ENCODE results near the gene INO80.
"Not testable (repeated sequence)": the region's sequence is repeated elsewhere in the genome, so short reads cannot be mapped to it uniquely, and the experiment has no call there.

Gene INO80

DNA sequence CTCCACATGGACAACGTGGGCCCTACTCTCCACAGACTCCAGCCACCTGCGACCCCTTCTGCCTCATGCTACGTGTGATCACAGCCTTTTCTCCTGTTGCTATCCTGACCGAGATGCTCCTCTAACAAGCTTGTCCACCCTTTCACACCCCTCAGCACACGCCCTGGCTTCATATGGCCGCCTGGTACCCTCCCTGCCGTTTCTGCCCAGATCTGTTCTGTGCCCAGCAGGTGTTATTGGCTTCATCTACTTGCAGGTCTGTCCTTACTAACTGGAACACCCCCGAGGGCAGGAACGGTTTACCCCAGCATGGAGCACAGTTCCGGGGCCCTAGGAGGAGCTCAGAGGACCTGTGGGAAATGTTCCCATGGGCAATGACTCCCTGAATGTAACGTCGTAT lies 152.9 kb downstream of the INO80 start:
- no peak for DNase-seq (ENCODE audit: low read depth)
- H3K4me3 ChIP-seq (ENCODE audit: low read depth, low read length), result no peak overlapping the region
- TF ChIP-seq, protein P1, sequence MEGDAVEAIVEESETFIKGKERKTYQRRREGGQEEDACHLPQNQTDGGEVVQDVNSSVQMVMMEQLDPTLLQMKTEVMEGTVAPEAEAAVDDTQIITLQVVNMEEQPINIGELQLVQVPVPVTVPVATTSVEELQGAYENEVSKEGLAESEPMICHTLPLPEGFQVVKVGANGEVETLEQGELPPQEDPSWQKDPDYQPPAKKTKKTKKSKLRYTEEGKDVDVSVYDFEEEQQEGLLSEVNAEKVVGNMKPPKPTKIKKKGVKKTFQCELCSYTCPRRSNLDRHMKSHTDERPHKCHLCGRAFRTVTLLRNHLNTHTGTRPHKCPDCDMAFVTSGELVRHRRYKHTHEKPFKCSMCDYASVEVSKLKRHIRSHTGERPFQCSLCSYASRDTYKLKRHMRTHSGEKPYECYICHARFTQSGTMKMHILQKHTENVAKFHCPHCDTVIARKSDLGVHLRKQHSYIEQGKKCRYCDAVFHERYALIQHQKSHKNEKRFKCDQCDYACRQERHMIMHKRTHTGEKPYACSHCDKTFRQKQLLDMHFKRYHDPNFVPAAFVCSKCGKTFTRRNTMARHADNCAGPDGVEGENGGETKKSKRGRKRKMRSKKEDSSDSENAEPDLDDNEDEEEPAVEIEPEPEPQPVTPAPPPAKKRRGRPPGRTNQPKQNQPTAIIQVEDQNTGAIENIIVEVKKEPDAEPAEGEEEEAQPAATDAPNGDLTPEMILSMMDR (IDR thresholded peaks at IDR 0.05; ENCODE audit: control insufficient read depth, extremely low read depth, insufficient read depth), result no peak

DNA sequence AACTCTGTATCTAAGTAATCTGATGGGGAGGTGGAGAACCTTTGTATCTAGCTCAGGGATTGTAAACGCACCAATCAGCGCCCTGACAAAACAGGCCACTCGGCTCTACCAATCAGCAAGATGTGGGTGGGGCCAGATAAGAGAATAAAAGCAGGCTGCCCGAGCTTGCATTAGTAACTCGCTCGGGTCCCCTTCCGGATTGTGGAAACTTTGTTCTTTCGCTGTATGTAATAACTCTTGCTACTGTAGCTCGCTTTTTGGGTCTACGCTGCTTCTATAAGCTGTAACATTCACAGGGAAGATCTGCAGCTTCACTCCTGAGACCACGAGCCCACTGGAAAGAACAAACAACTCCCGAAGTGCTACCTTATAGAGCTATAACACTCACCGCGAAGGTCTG lies 153.8 kb downstream of the INO80 start:
- not testable (repeated sequence) for H3K4me3 ChIP-seq (ENCODE audit: low read depth, low read length); DNase-seq (ENCODE audit: low read depth)

DNA sequence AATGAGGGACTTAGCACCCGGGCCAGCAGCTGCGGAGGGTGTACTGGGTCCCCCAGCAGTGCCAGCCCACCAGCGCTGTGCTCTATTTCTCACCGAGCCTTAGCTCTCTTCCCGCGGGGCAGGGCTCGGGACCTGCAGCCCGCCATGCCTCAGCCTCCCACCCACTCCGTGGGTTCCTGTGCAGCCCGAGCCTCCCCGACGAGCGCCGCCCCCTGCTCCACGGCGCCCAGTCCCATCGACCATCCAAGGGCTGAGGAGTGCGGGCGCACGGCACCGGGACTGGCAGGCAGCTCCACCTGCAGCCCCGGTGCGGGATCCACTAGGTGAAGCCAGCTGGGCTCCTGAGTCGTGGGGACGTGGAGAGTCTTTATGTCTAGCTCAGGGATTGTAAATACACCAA lies 154.3 kb downstream of the INO80 start:
- not testable (repeated sequence) for DNase-seq (ENCODE audit: low read depth); H3K4me3 ChIP-seq (ENCODE audit: low read depth, low read length)

DNA sequence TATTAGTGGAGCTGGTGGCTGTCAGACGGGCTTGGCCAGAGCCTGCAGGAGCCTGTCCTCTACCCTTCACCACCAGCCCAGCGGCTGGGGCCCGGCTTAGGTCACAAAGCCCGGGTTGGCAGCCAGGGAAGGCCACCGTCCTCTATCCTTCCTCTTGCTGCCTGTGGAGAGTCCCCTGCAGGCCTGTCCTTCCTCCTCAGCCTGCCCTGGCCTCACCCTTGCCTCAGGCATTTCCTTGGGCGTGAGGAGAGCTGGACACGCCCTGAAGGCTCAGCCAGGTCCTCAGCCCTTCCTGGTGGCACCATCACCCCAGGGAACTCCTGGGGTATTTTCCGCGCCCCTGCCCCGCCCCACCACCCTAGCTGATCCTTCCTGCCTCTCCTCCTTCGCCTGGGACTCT lies 155.2 kb downstream of the INO80 start:
- TF ChIP-seq, protein P1 (IDR thresholded peaks at IDR 0.05; ENCODE audit: control insufficient read depth, extremely low read depth, insufficient read depth), result no peak
- no peak for DNase-seq (ENCODE audit: low read depth)
- H3K4me3 ChIP-seq (ENCODE audit: low read depth, low read length), result no peak overlapping the region

DNA sequence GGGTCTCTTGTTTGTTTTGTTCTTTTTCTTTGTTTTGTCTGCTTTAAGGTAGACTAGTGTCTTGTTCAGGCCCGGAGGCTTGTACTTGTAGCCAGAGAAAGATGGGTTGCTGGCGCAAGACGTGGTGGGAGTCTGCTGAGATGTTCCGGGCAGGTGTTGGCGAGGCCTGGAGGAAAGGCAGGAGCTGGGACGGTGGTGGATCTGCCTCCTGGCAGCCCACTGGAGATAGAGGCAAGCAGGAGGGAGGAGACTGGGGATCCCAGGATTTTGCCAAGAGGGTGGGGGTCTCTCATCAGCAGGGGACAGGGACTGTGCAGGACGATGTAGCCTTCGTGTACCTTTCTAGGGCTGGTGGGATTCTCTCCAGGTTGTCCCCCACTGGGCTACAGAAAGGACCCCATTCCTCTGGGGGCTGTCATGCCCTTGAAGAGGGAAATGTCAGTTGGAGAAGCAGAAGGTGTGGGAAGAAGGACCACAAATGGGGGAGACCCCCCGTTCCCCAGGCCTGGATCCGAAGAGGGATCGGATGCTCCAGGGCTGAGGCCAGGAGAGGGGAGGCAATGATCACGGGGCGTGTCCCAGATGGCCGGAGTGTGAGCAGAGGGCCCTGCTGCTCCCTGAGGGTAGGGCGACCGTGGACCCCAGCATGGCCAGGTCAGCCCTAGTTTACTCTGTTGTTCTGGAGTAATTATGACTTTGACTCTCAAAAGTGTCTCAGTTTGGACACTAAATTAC lies 155.8 kb downstream of the INO80 start:
- TF ChIP-seq, protein P1 (IDR thresholded peaks at IDR 0.05; ENCODE audit: control insufficient read depth, extremely low read depth, insufficient read depth), result no peak
- DNase-seq (ENCODE audit: low read depth), result no peak
- H3K4me3 ChIP-seq (ENCODE audit: low read depth, low read length), result no peak overlapping the region

DNA sequence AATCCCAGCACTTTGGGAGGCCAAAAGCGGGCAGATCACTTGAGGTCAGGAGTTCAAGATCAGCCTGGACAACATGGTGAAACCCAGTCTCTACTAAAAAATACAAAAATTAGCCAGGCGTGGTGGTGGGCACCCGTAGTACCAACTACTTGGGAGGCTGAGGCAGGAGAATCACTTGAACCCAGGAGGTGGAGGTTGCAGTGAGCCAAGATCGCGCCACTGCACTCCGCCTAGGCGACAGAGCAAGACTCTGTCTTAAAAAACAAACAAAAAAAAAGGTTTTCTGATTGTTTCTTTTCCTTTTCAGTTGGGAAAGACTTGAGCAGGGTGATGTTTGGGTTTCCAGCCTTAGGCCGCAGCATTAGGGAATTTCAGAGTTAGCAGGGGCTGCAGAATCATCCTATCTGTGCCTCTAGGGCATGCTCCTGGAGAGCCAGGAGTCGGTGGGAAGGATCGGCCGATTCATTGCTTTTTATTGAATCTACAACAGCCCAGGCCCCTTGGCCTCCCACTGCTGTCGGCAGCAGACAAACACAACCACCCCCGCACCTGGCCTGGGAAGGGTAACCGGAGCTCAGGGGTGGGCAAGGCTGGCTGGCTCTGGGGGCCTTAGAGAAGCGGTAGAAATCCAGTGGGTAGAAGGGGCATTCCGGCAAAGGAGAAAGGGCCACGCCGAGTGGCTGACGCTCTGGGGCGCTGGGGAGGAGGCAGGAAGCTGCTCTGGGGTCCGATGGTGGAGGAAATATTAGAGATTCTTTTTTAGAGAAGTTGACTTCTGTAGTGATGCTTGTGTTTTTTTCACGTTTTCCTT lies 156.5 kb downstream of the INO80 start:
- TF ChIP-seq, protein P1 (IDR thresholded peaks at IDR 0.05; ENCODE audit: control insufficient read depth, extremely low read depth, insufficient read depth), result no peak
- no peak overlapping the region for H3K4me3 ChIP-seq (ENCODE audit: low read depth, low read length)
- DNase-seq (ENCODE audit: low read depth), result no peak

DNA sequence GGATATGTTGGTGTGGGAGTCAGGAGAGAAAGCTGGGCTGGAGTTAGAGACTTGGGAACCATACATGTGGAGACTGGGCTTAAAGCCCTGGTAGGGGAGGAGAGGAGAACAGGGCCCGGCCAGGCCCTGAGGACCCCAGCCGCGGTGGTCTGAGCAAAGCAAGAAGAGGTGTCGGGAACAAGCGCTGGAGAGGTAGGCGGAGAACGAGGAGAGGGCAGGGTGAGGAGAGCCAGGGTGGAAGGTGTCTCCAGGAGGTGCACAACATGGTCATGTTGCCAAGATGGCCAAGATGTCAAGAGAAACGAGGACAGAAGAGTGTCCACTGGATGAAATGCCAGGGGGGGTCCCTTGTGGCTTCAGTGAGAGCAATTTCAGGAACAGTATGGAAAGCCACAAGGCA lies 157.4 kb downstream of the INO80 start:
- no peak for DNase-seq (ENCODE audit: low read depth)
- TF ChIP-seq, protein P1 (IDR thresholded peaks at IDR 0.05; ENCODE audit: control insufficient read depth, extremely low read depth, insufficient read depth), result no peak
- no peak overlapping the region for H3K4me3 ChIP-seq (ENCODE audit: low read depth, low read length)

DNA sequence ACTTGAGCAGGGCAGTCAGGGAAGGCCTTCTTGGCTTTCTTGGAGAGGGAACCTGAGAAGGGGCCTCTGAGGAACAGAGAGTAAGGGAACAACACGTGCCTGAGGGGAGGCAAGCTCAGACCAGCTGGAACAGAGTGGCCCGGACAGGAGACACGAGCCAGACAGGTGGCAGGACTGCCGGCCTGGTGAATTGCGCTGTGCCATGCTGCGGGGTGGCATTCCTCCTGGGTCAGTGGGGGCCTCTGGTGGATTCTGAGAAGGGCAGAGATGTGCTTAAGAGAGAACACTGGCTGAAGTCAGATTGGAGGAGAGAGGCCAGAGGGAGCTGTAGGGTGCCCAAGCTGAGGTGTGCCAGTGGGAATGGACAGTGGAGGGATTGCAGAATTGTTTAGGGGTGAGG lies 157.9 kb downstream of the INO80 start:
- no peak for DNase-seq (ENCODE audit: low read depth)
- TF ChIP-seq, protein P1 (IDR thresholded peaks at IDR 0.05; ENCODE audit: control insufficient read depth, extremely low read depth, insufficient read depth), result no peak
- no peak overlapping the region for H3K4me3 ChIP-seq (ENCODE audit: low read depth, low read length)

All from LNCaP clone FGC (cell line).